WERI-Rb-1 (cell line): ENCODE data around the gene PKP2.

Experiments
- DNase-seq: peaks from one replicate; pipeline ENCODE4 v3.0.0-alpha.2; 2020
- H3K27ac ChIP-seq: fragments of 250-450 bp; sonication (Bioruptor Pico); 2 replicates; pipeline ENCODE4 v1.5.1; 2020; ENCODE audit warnings: mild to moderate bottlenecking, moderate library complexity
- H3K27me3 ChIP-seq: fragments of 250-450 bp; sonication (Bioruptor Pico); 2 replicates; pipeline ENCODE4 v1.5.1; 2021; ENCODE audit warnings: mild to moderate bottlenecking, low read depth, moderate library complexity; ENCODE audit not compliant: insufficient read depth, severe bottlenecking
- H3K36me3 ChIP-seq: fragments of 250-450 bp; sonication (Bioruptor Pico); 2 replicates; pipeline ENCODE4 v1.5.1; 2020; ENCODE audit warnings: mild to moderate bottlenecking, moderate library complexity
- H3K4me3 ChIP-seq: 2 replicates; pipeline ENCODE4 v1.5.1; 2011; ENCODE audit warnings: low read depth, mild to moderate bottlenecking, control low read depth, low read length
- H3K9me3 ChIP-seq: fragments of 250-450 bp; sonication (Bioruptor Pico); 2 replicates; pipeline ENCODE4 v1.5.1; 2021; ENCODE audit warnings: mild to moderate bottlenecking, moderate library complexity; ENCODE audit not compliant: severe bottlenecking
- TF ChIP-seq, protein P1 (sequence below): IDR thresholded peaks from 2 replicates; pipeline ENCODE4 v1.5.1; 2011; ENCODE audit warnings: low read depth, mild to moderate bottlenecking, control low read depth, inconsistent platforms, low read length

The PKP2 gene

GRCh38 chr12:32826807-32827412 lies 69.7 kb downstream of the PKP2 start:
- H3K9me3 ChIP-seq: no peaks in the 10 kb centered on the region
- H3K27ac ChIP-seq: no peak overlapping the region
- TF ChIP-seq, protein P1, sequence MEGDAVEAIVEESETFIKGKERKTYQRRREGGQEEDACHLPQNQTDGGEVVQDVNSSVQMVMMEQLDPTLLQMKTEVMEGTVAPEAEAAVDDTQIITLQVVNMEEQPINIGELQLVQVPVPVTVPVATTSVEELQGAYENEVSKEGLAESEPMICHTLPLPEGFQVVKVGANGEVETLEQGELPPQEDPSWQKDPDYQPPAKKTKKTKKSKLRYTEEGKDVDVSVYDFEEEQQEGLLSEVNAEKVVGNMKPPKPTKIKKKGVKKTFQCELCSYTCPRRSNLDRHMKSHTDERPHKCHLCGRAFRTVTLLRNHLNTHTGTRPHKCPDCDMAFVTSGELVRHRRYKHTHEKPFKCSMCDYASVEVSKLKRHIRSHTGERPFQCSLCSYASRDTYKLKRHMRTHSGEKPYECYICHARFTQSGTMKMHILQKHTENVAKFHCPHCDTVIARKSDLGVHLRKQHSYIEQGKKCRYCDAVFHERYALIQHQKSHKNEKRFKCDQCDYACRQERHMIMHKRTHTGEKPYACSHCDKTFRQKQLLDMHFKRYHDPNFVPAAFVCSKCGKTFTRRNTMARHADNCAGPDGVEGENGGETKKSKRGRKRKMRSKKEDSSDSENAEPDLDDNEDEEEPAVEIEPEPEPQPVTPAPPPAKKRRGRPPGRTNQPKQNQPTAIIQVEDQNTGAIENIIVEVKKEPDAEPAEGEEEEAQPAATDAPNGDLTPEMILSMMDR: no peak
- no peak overlapping the region for H3K4me3 ChIP-seq
- no peaks in the 10 kb centered on the region for H3K27me3 ChIP-seq
- H3K36me3 ChIP-seq: no peaks in the 10 kb centered on the region
- DNase-seq: no peak

DNA sequence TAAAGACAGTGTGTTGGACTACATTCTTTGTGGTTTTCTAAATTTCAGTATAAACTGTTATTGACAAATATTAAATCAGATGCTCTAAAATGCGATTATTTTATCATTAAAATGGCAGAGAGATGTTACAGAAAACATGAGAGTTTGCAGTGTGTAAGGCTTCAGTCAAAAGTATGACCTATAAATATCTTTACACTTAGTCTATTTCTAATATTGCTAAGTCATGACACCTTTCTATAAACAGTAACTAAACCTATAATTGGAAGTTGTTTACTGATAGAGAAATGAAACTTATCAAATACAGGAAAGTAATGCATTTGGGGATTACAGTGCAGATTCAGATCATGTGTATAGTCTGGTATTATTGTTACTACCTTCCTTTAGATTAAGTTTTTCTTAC lies 72.0 kb downstream of the PKP2 start:
- no peaks in the 10 kb centered on the region for H3K9me3 ChIP-seq
- TF ChIP-seq, protein P1: no peak
- DNase-seq: no peak
- no peak overlapping the region for H3K4me3 ChIP-seq
- no peaks in the 10 kb centered on the region; the same call in 1 of the 2 replicates for H3K36me3 ChIP-seq
- no peak overlapping the region for H3K27ac ChIP-seq
- H3K27me3 ChIP-seq: no peaks in the 10 kb centered on the region

GRCh38 chr12:32822344-32822743 lies 74.2 kb downstream of the PKP2 start:
- DNase-seq: no peak
- Histone ChIP-seq H3K36me3 (no peaks in the 10 kb centered on the region; the same call in 1 of the 2 replicates), H3K27ac (no peak overlapping the region), H3K27me3 (no peaks in the 10 kb centered on the region), H3K4me3 (no peak overlapping the region), H3K9me3 (no peaks in the 10 kb centered on the region)
- TF ChIP-seq, protein P1: no peak

DNA sequence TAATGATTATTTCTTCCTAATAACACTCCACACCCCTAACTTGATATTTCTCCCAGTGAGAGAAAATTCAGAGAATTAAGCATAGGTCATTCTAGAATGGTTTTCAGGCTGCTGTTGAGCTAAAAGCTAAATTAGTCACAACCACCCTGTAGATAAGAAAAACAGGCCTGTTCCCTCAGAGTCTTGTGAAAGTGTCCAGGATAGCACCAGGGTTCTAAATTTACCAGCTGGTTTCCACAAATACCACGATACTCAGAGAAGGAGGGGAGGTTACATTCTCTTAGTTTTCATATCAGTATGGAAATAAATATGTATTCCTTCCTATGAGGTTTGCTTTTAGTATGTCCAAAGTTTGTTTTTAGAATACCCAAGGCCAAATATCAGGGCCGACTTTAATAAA lies 74.9 kb downstream of the PKP2 start:
- Histone ChIP-seq H3K27me3 (no peaks in the 10 kb centered on the region), H3K4me3 (no peak overlapping the region), H3K36me3 (no peaks in the 10 kb centered on the region; the same call in 1 of the 2 replicates), H3K27ac (no peak overlapping the region), H3K9me3 (no peaks in the 10 kb centered on the region)
- TF ChIP-seq, protein P1: no peak
- no peak for DNase-seq

DNA sequence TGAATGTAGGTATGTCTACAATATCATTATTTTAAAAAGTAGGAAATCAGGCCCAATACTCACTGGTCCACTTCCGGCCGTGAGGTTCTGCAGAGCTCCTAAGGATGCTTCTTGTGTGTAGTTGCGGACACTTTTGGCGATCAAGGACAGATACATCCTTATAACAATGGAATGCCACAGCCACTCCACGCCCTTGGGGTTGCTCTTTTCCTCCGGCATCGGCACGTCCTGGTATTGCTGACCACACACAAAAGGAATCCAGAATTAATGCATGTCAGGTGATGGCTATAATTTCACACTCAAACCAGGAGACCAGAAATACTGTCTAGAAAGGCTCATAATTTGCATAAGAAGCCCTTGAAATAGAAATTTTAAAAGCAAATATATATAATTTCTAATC lies 75.3 kb downstream of the PKP2 start:
- TF ChIP-seq, protein P1: no peak
- no peak overlapping the region for H3K4me3 ChIP-seq
- no peaks in the 10 kb centered on the region; the same call in 1 of the 2 replicates for H3K36me3 ChIP-seq
- DNase-seq: no peak
- no peaks in the 10 kb centered on the region for H3K27me3 ChIP-seq
- no peaks in the 10 kb centered on the region for H3K9me3 ChIP-seq
- no peak overlapping the region for H3K27ac ChIP-seq
